H54 (cell line): Measurements from ENCODE around the gene NFIA.
A peak's percentile ranks its signal among the peaks of the same experiment; 100 is the strongest.

Experiments
- DNase-seq: peaks from one replicate; pipeline ENCODE4 v3.0.0; 2011; ENCODE audit warnings: low spot score, mixed read lengths; ENCODE audit not compliant: insufficient read length
- FAIRE-seq: peaks from 3 replicates; lab custom pipeline; 2011; peaks lifted over from hg19 to GRCh38; lab: Jason Lieb, UNC
- POLR2A ChIP-seq: IDR thresholded peaks from 2 replicates; pipeline ENCODE4 v1.6.1; 2011; ENCODE audit warnings: low read depth, mild to moderate bottlenecking, low read length

Gene NFIA

DNA sequence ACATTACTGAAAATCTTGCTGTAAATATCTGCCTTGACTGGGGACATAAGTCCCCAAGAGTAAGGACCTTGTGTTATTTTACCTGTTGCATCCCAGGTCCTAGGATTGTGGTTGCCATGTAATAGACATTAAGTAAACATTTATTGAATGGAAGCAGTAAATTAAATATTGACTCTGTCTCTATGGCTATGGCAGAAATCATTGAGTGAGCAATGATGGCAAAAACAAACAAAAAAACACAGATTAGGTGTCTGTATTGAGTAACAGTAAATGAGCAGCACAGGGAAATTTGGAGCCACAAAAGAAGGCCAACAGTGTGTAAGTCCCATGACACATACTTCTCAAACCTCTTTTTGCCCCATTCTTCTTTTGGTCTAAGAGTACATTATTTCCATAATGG, 240.4 kb downstream of the NFIA start:
- no peak for DNase-seq
- no peak for TF ChIP-seq POLR2A
- FAIRE-seq, result no peak

DNA sequence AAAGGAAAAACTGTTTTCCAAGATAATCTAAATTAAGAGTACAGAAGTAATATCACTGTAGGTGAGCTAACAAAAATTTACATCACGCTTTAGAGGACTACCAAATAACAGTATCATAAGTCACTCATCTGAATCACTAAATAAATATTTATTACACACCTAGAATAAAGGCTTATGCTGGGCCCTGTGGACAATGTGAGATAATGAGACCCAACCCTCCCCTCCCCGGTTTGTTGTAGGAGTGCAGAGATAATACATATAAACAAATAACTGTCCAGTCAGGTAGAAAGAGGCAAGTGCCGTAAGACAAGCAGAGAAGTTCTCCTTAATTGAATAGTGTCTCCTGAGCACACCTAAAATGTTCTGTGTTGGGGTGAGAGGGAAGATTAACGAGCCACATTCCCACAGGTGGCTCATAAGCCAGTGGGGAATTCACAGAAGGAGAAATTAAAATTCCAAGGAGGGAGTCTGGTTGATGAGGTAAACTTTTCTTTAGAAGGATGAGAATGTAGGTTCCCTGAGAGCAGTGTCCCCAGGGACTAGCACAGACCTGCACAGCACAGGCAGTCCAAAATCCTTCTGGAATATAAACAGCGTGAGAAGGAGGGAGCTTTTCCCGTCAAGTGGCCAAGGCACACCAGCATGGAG, 241.4 kb downstream of the NFIA start:
- FAIRE-seq (no peak), DNase-seq (no peak)
- no peak for TF ChIP-seq POLR2A

DNA sequence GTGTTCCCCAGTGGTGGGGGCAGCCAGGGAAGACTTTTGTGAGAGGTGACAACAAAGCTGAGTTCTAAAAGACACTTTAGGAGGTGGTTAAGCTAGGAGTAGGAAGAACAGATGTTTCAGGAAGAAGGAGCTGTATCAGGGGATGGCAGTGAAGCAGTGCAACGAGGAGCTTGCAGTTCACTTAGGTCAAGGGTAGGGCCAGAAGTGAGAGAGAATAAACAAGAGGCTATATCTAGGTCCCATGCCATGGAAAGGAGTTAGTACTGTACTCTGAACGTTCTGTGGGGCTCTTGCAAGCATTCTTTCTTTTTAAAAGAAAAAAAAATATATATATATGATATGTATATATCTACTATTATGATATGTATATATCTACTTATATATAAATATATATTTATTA, 244.4 kb downstream of the NFIA start:
- FAIRE-seq (no peak), DNase-seq (no peak)
- no peak for TF ChIP-seq POLR2A

DNA sequence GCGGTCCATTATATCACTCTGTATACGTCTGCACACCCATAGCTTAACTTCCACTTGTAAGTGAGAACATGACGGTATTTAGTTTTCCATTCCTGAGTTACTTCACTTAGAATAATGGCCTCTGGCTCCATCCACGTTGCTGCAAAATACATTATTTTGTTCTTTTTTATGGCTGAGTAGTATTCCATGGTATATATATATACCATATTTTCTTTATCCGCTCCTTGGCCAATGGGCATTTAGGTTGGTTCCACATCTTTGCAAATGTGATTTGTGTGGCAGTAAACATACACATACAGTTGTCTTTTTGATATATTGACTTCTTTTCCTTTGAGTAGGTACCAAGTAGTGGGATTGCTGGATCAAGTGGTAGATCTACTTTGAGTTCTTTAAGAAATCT, 245.1 kb downstream of the NFIA start:
- DNase-seq, result no peak
- FAIRE-seq, result no peak
- TF ChIP-seq POLR2A, result no peak

DNA sequence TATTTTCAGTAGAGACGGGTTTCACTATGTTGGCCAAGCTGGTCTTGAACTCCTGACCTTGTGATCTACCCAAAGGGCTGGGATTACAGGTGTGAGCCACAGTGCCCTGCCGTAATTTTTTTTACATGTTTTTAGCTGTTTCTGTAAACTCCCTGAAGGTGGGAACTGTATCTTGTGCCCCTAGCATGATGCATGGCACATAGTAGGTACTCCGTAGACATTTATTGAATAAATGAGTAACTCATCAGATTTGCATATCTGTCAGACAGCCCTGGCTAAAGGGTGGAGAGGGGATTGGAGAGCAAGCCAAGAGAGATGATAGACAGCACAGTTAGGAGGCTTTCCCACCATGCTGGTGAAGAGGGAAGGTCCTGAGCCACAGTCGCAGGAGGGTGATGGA, 247.2 kb downstream of the NFIA start:
- TF ChIP-seq POLR2A, result no peak
- FAIRE-seq (no peak), DNase-seq (no peak)

DNA sequence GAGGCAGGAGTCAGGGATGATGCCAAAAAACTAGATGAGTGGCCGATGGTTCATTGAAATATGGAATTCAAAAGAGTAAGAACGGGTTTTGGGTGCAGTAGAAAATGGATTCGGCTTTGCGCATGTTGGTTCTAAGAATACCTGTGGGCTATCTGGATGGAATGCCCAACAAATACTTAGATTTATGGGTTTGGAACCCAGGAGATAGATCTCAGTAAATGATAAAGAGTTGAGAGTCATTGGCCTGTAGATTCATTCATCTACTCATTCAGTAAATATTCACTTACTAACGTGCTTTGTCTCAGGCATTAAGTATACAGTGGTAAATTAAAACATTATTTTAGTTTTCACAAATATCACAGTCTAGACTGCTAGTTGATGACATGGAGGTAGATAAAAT, 247.7 kb downstream of the NFIA start:
- no peak for FAIRE-seq
- TF ChIP-seq POLR2A, result no peak
- no peak for DNase-seq

DNA sequence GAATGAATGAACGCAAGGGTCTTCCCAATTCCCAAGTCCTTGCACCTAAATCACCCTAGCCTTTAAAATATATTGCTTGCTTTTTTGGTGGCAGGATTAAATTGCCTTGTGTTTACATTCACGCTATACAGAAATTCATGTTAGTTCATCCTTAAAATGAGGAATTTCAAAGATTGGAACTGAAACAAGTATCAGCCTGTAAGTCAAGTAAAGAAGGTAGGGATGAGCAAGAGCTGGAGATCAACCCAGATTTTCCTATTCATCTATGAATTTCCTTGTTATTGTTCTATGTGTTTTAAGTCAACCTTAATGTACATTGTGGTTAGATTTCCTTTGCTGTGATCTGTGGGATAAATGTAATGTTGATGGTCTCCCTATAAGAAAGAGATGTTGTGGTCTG, 248.2 kb downstream of the NFIA start:
- no peak for TF ChIP-seq POLR2A
- no peak for DNase-seq
- peak; percentile 41 for FAIRE-seq

DNA sequence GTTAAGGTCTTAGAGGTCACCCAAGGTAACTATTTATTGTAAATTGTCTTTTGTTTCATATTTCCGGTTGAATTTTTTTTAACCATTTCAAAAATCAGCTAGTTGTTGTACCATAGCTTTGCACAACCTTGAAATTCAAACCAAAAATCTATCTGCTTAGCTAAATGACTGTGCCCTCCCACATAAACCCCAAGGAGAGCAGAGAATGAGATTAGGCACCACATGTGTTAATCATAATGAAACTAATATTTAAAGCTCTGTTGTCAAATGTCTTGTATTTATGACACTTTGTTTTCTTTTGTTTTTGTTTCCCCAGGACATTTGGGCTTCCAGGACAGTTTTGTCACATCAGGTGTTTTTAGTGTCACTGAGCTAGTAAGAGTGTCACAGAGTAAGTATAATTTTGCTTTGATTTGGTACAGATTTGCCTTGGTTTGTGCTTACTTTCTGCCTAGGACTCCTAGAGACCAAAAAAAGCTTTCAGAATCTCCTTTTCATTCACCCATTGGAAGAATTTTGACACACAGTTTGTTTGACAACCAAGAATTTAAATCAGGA, 249.9 kb downstream of the NFIA start:
- FAIRE-seq, result no peak
- DNase-seq, result no peak
- TF ChIP-seq POLR2A, result no peak

DNA sequence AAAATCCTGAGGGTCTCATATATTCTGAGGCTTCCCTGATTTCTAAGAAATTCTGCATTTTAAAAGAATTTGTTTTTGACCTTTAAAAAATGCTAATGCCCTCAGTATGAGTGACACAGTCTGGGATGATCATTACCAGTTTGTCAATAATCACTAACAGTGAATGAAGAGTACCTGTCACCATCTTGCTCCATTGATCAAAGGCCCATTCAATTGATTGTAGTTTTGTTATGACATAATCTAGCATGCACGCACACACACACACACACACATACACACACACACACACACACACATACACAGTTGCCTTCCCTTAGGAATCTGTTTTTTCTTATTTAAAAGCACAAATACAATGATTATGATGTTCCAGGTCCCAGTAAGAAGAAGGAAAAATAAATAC, 250.4 kb downstream of the NFIA start:
- FAIRE-seq (no peak), DNase-seq (no peak)
- TF ChIP-seq POLR2A, result no peak

DNA sequence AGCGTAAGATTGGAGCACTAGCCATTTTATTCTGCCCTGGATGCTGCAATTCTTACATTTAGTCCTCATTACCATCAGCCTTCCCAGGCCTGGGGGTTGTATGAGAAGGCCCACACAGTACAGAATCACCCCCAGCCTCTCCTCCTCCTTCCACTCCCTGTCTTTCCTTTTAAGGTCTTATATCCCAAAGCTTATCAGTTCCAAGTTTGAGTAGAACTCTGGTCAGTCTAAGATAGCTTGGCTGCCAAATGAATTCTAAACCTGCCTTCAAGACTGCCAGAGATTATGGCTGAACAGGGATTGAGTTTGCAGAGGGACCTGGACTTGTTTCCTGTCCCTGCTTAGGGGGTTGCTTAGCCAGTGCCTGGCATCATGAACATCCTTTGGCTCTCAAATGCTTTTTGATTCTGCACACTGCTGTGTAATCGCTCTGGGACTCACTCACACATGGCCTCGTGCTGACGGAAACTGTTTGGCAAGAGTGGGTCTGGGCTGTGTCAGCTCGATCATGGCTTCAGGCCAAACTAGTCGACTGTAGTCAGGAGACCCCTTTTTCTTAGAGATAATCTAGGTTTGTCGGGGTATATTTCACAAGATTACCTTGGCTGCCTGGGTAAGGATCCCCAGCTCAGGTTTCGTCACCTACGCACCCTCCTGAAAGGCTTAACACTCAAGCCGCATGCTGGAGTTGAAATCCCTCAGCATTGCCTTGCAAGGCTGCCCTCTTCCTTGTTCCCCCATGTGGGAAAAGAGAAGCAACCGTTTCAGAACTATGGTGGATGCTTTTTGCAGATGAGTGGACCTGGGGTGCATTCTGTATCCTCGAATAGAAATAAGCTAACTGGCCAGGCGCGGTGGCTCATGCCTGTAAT, 252.6 kb downstream of the NFIA start:
- DNase-seq (no peak), FAIRE-seq (no peak)
- no peak for TF ChIP-seq POLR2A

DNA sequence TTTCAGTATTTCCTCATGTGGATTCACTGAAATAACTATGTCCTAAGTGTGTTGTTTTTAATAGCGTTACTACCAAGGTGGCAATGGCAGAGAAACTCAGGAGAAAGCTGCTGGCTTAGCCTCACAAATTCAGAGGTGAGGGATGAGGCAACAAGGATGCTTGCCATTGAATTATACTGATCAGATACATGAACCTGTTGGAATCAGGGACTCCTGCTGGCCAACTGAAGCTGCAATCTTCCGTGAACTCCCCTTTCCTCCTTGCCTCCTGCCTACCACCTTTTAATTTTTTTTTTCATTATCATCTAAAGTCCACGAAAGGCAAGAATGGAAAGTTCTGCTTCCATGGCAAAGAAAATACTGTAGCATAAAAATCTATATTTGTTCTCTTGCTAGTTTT, 254.7 kb downstream of the NFIA start:
- TF ChIP-seq POLR2A, result no peak
- FAIRE-seq, result no peak
- no peak for DNase-seq

DNA sequence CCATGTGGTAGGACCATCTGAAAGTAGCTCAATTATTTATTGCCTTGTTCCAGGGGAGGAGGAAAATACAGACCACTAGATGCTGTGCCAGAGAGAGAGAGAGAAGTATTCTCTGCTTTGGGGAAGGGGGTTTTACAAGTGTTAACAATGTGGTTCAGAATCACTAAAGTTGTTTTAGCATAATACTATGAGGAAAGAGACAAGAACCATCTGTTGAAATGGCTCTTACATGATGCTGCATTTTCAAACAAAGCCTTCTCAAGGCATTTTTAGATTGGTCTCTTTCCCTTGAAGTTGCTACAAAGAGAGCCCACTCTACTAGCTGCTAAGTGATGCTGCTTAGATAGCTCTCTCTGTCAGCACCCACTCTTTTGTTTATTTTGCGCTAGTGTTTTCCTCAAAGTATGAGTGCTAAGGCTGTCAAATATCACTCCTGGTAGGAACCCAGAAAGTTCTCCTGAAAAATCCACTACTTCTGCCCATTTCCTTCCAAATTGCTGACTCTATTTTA, 255.1 kb downstream of the NFIA start:
- DNase-seq, result no peak
- FAIRE-seq, result no peak
- no peak for TF ChIP-seq POLR2A

DNA sequence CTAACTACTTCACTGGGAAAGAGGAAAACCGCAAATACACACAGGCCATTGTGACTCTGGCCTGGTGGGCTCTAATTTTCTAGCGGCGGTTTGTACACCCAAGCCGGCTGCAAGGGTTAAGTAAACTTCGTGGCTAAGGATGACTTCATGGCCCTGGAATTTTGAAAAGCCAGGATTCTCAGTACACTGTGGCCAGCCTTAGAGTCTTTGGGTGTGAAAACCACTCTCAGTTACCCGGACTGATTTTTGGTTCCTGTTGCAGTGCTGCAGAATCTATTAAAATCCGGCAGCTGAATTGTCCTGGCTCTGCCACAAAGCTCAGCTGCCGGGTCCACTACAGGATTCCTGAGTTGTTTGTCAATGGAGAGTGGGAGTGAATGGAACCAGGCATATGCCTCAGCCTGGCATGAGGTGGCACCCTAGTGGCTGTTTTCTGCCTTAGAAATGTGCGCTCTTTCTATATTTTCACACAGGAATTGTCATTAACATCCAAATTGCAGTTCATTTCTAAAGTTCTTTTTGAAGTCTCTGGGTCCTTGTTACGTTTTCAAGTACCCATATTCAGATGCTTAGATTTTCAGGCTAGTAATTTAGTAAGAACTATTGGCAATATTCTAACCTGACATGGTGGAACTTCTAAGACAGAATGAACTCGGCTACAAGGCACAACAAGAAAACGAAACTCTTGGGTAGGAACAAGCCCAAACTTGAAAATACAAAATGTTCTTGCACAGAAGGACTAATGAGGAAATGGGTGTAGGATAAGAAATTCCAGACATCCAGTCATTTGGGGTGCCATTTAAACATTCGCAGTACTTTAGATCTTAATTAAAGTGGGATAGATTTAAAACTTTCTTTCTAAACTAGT, 255.9 kb downstream of the NFIA start:
- DNase-seq, result peak; percentile 52
- FAIRE-seq, result peak; percentile 95

More for the DNA sequence above, 255.9 kb downstream of the NFIA start:
- TF ChIP-seq POLR2A, result no peak
